Keratinocyte (primary cell): ENCODE measurements around the gene BICDL1.
"Not testable (repeated sequence)": the region's sequence is repeated elsewhere in the genome, so short reads cannot be mapped to it uniquely, and the experiment has no call there.

Experiments
- EZH2 ChIP-seq: IDR thresholded peaks from one replicate; pipeline ENCODE4 v1.6.1; 2012; ENCODE audit warnings: inconsistent platforms, mild to moderate bottlenecking, low read length, moderate library complexity
- TF ChIP-seq, protein P1 (sequence below), 3 experiments: IDR thresholded peaks in 1 of 3; conservative IDR thresholded peaks in 1 of 3; optimal IDR thresholded peaks in 1 of 3; 2 replicates in 2 of 3; 3 replicates in 1 of 3; pipeline versions ENCODE3 to v1.5.1; 2011; ENCODE audit warnings: low read length in 3 of 3, mild to moderate bottlenecking in 3 of 3, moderate library complexity in 2 of 3, control low read depth in 1 of 3, inconsistent platforms in 1 of 3; ENCODE audit not compliant: insufficient read depth in 2 of 3; ENCODE audit errors: extremely low read depth in 1 of 3

GRCh38 chr12:120016199-120016598 is 27.2 kb downstream of the BICDL1 start:
- TF ChIP-seq, protein P1, sequence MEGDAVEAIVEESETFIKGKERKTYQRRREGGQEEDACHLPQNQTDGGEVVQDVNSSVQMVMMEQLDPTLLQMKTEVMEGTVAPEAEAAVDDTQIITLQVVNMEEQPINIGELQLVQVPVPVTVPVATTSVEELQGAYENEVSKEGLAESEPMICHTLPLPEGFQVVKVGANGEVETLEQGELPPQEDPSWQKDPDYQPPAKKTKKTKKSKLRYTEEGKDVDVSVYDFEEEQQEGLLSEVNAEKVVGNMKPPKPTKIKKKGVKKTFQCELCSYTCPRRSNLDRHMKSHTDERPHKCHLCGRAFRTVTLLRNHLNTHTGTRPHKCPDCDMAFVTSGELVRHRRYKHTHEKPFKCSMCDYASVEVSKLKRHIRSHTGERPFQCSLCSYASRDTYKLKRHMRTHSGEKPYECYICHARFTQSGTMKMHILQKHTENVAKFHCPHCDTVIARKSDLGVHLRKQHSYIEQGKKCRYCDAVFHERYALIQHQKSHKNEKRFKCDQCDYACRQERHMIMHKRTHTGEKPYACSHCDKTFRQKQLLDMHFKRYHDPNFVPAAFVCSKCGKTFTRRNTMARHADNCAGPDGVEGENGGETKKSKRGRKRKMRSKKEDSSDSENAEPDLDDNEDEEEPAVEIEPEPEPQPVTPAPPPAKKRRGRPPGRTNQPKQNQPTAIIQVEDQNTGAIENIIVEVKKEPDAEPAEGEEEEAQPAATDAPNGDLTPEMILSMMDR (optimal IDR thresholded peaks at IDR 0.05 in 1 of 3, IDR thresholded peaks at IDR 0.05 in 1 of 3, conservative IDR thresholded peaks at IDR 0.05 in 1 of 3; ENCODE audit: extremely low read depth in 1 of 3, insufficient read depth in 2 of 3, low read length in 3 of 3): not testable (repeated sequence)
- not testable (repeated sequence) for TF ChIP-seq EZH2
